H9 (cell line): ENCODE results near the gene ABL2. TPM values are rescaled to one million over a fixed set of nuclear protein-coding genes. Genes with fewer than 3 reads are reported as not detected.

Experiments
- DNase-seq: peaks from one replicate; pipeline ENCODE4 v3.0.0-alpha.2; 2017
- H2AFZ ChIP-seq: one replicate; pipeline ENCODE4 v1.6.1; 2013; ENCODE audit warnings: mild to moderate bottlenecking, low read length, control low read depth, moderate library complexity
- H2AK5ac ChIP-seq: 2 replicates; pipeline ENCODE4 v1.6.1; 2013; ENCODE audit warnings: low read length, control low read depth, mixed read lengths; ENCODE audit not compliant: insufficient read length
- H2BK120ac ChIP-seq: one replicate; pipeline ENCODE4 v1.6.1; 2013; ENCODE audit warnings: low read depth, mild to moderate bottlenecking, low read length, control low read depth, inconsistent platforms; ENCODE audit not compliant: poor library complexity, severe bottlenecking
- H2BK12ac ChIP-seq: 2 replicates; pipeline ENCODE4 v1.6.1; 2013; ENCODE audit warnings: low read length, control low read depth, mixed read lengths, low read depth; ENCODE audit not compliant: insufficient read length
- H2BK15ac ChIP-seq: 2 replicates; pipeline ENCODE4 v1.6.1; 2013; ENCODE audit warnings: low read depth, low read length, control low read depth
- H2BK20ac ChIP-seq: one replicate; pipeline ENCODE4 v1.6.1; 2013; ENCODE audit warnings: low read depth, mild to moderate bottlenecking, low read length, control low read depth, inconsistent platforms; ENCODE audit not compliant: poor library complexity, severe bottlenecking
- H2BK5ac ChIP-seq: 2 replicates; pipeline ENCODE4 v1.6.1; 2013; ENCODE audit warnings: low read length, control low read depth, mixed read lengths; ENCODE audit not compliant: insufficient read length
- H3K14ac ChIP-seq: 2 replicates; pipeline ENCODE4 v1.6.1; 2013; ENCODE audit warnings: low read length, control low read depth; ENCODE audit not compliant: insufficient read depth
- H3K18ac ChIP-seq: 2 replicates; pipeline ENCODE4 v1.6.1; 2013; ENCODE audit warnings: low read depth, mild to moderate bottlenecking, mixed read lengths, low read length, control low read depth; ENCODE audit not compliant: insufficient read length
- H3K23ac ChIP-seq: 2 replicates; pipeline ENCODE4 v1.6.1; 2013; ENCODE audit warnings: low read length, control low read depth, mixed read lengths, low read depth; ENCODE audit not compliant: insufficient read length
- H3K23me2 ChIP-seq: 2 replicates; pipeline ENCODE4 v1.6.1; 2013; ENCODE audit warnings: low read depth, mild to moderate bottlenecking, mixed read lengths, low read length, control low read depth; ENCODE audit not compliant: insufficient read length, poor library complexity, severe bottlenecking
- H3K27ac ChIP-seq: 2 replicates; pipeline ENCODE4 v1.5.1; 2013; ENCODE audit warnings: low read length, control low read depth, mixed read lengths, low read depth; ENCODE audit not compliant: insufficient read length
- H3K27me3 ChIP-seq: 2 replicates; pipeline ENCODE4 v1.6.1; 2013; ENCODE audit warnings: low read length, control low read depth, inconsistent platforms; ENCODE audit not compliant: insufficient read depth
- H3K4ac ChIP-seq: 2 replicates; pipeline ENCODE4 v1.6.1; 2013; ENCODE audit warnings: low read depth, mild to moderate bottlenecking, control low read depth, inconsistent platforms, low read length, moderate library complexity
- H3K4me1 ChIP-seq: 2 replicates; pipeline ENCODE4 v1.6.1; 2013; ENCODE audit warnings: low read length, control low read depth, inconsistent platforms; ENCODE audit not compliant: insufficient read depth
- H3K4me2 ChIP-seq: 2 replicates; pipeline ENCODE4 v1.6.1; 2013; ENCODE audit warnings: low read length, control low read depth, mixed read lengths; ENCODE audit not compliant: insufficient read length, insufficient read depth
- H3K56ac ChIP-seq: 2 replicates; pipeline ENCODE4 v1.6.1; 2013; ENCODE audit warnings: low read depth, mild to moderate bottlenecking, mixed read lengths, low read length, control low read depth; ENCODE audit not compliant: insufficient read length
- H3K79me1 ChIP-seq: 2 replicates; pipeline ENCODE4 v1.6.1; 2013; ENCODE audit warnings: low read depth, mild to moderate bottlenecking, moderate library complexity, low read length, control low read depth, inconsistent platforms; ENCODE audit not compliant: insufficient read depth, poor library complexity, severe bottlenecking
- H3K79me2 ChIP-seq: 2 replicates; pipeline ENCODE4 v1.6.1; 2013; ENCODE audit warnings: low read length, control low read depth, inconsistent platforms; ENCODE audit not compliant: insufficient read depth
- H3K9ac ChIP-seq: 2 replicates; pipeline ENCODE4 v1.6.1; 2013; ENCODE audit warnings: low read length, control low read depth, mixed read lengths; ENCODE audit not compliant: insufficient read length; ENCODE audit errors: extremely low read depth
- H3K9me3 ChIP-seq: one replicate; pipeline ENCODE4 v1.6.1; 2013; ENCODE audit warnings: low read depth, low read length, inconsistent platforms; ENCODE audit not compliant: control insufficient read depth
- H3T11ph ChIP-seq: one replicate; pipeline ENCODE4 v1.6.1; 2013; ENCODE audit warnings: mild to moderate bottlenecking, low read length, control low read depth, inconsistent platforms
- H4K20me1 ChIP-seq: one replicate; pipeline ENCODE4 v1.6.1; 2013; ENCODE audit not compliant: control insufficient read depth, insufficient read length, insufficient read depth
- H4K5ac ChIP-seq: 2 replicates; pipeline ENCODE4 v1.6.1; 2013; ENCODE audit warnings: low read depth, mild to moderate bottlenecking, mixed read lengths, low read length, control low read depth; ENCODE audit not compliant: insufficient read length
- H4K8ac ChIP-seq: replicated peaks from 2 replicates; pipeline ENCODE4 v1.6.1; 2013; ENCODE audit warnings: low read length, control low read depth, mixed read lengths, low read depth; ENCODE audit not compliant: insufficient read length
- H4K91ac ChIP-seq: 2 replicates; pipeline ENCODE4 v1.6.1; 2013; ENCODE audit warnings: low read depth, mild to moderate bottlenecking, moderate library complexity, mixed read lengths, low read length, control low read depth; ENCODE audit not compliant: insufficient read length
- H3K27ac Mint-ChIP-seq, 3 experiments: 2 replicates in 2 of 3; 3 replicates in 1 of 3; pipeline ENCODE4 v1.8.0; 2020 to 2021; ENCODE audit warnings: mixed read lengths in 3 of 3, mild to moderate bottlenecking in 1 of 3, moderate library complexity in 1 of 3
- H3K27me3 Mint-ChIP-seq: 2 replicates; pipeline ENCODE4 v1.8.0; 2021; ENCODE audit warnings: low read depth, mild to moderate bottlenecking, moderate library complexity, mixed read lengths
- H3K36me3 Mint-ChIP-seq, 3 experiments: 2 replicates in 2 of 3; 3 replicates in 1 of 3; pipeline ENCODE4 v1.8.0; 2020 to 2021; ENCODE audit warnings: low read depth in 3 of 3, mixed read lengths in 3 of 3; ENCODE audit not compliant: insufficient read depth in 1 of 3
- H3K4me1 Mint-ChIP-seq, 2 experiments: 2 replicates each; pipeline ENCODE4 v1.8.0; 2020; ENCODE audit warnings: mixed read lengths in 2 of 2
- H3K4me3 Mint-ChIP-seq, 2 experiments: 2 replicates in 1 of 2; 3 replicates in 1 of 2; pipeline ENCODE4 v1.8.0; 2020 to 2021; ENCODE audit warnings: mild to moderate bottlenecking in 2 of 2, mixed read lengths in 2 of 2, moderate library complexity in 1 of 2
- H3K9me3 Mint-ChIP-seq, 2 experiments: 2 replicates in 1 of 2; 3 replicates in 1 of 2; pipeline ENCODE4 v1.8.0; 2020; ENCODE audit warnings: mild to moderate bottlenecking in 2 of 2, mixed read lengths in 2 of 2, moderate library complexity in 1 of 2
- CTCF ChIP-seq: fragments of 200-600 bp; sonication (generic); conservative IDR thresholded peaks from 3 replicates; pipeline ENCODE4 v1.8.0; 2021; ENCODE audit warnings: antibody characterized with exemption, mild to moderate bottlenecking
- WGBS: extraction: QIAGEN DNeasy Blood & Tissue Kit; methylation state at CpG from one replicate; pipeline ENCODE4 v1.1.7; 2013; ENCODE audit warnings: missing lambda C conversion rate, low lambda C conversion rate, mixed read lengths; ENCODE audit not compliant: insufficient read length; ENCODE audit errors: extremely low coverage; 5-methylcytosine and 5-hydroxymethylcytosine counted together
- total RNA-seq: library from RNA; stranded (reverse); gene quantifications from 2 replicates; pipeline ENCODE4 v1.2.1, GENCODE V29; 2021

Gene ABL2
- total RNA-seq, 1 experiment from 2014 or later = 21.2 TPM

- Histone ChIP-seq H2BK15ac (no peak overlapping the region), H4K5ac (no peak overlapping the region), H3K9me3 (no peaks in the 10 kb centered on the region), H3K79me2 (no peaks in the 10 kb centered on the region), H3K56ac (no peak overlapping the region), H3T11ph (no peak overlapping the region), H3K14ac (no peak overlapping the region), H4K8ac (no peak overlapping the region), H4K91ac (no peak overlapping the region), H3K27ac (no peak overlapping the region), H3K27me3 (no peaks in the 10 kb centered on the region), H3K18ac (no peak overlapping the region), H3K9ac (no peak overlapping the region), H3K23me2 (no peaks in the 10 kb centered on the region), H2AFZ (peak overlapping the region; percentile 23), H2BK5ac (no peak overlapping the region), H3K4ac (no peak overlapping the region), H4K20me1 (no peaks in the 10 kb centered on the region), H3K79me1 (no peaks in the 10 kb centered on the region), H3K4me2 (no peak overlapping the region), H2BK12ac (no peak overlapping the region), H2BK20ac (no peak overlapping the region), H2AK5ac (no peak overlapping the region), H2BK120ac (no peak overlapping the region), H3K23ac (no peak overlapping the region), H3K4me1 (no peaks in the 10 kb centered on the region)
- Mint-ChIP-seq H3K36me3 (no peaks in the 10 kb centered on the region), H3K27ac (no peak overlapping the region), H3K27me3 (no peaks in the 10 kb centered on the region), H3K9me3 (no peaks in the 10 kb centered on the region), H3K4me1 (peaks cover 0 to 3% of the 10 kb centered on the region in 2 experiments; a peak in 1 of 4 replicates), H3K4me3 (no peak overlapping the region)
- no peak for TF ChIP-seq CTCF
- WGBS = no CpG with 5 or more reads among the region's 5 CpGs
- no peak for DNase-seq
These were observed 12.1 kb upstream of the ABL2 start for GRCh38 chr1:179241530-179242097.
